ENCODE measurements around the gene PRAC2. TPM values are rescaled to one million over a fixed set of nuclear protein-coding genes. Genes with fewer than 3 reads are reported as not detected.

Gene PRAC2
- total RNA-seq, 1 donor = not detected

DNA sequence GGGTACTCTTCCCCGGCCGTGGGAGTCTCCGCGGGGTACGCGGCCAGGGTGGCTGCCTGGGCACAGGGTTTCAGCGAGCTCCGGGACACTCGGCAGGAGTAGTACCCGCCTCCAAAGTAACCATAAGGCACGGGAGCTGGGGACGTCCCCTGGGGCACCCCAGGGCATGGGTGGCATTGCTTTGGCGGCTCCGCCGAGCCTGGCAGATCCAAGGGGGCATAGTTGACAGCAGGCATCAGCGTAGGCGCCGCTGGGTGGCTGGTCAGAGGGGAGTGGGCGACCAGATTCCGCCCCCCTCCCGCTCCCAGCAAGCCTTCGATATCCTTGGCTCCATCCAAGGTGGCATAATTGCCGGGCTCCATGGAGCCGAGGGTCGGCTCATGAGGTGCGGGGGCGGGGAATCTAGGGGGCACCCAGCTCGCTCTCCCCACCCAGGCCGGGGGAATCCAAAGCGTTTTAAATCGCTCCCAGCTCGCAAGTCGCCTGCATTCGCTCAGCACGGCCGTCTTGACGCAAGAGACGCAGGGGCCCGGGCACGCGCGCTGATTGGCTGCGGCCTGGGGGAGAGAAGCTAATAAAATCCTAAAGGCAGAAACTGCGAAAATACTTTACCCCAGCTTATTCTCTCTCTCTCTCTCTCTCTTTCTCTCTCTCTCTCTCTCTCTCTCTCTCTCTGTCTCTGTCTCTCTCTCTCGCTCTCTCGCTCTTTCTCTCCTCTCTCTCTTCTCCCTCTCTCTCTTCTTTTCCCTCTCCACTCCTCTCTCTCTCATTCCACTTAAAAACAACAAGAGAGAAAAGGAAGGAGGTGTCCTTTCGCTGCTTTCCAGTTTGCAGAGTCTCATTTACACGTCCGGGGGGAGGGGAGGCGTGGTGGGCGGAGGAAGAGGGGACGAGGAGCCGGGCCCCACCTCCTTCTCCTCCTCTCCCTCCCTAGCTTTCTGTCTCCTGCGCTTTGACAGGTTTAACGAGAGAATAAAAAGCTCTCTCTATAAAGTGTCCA is 5.5 kb downstream of the PRAC2 start, which contains the start of gene HOXB13:
HOXB13 (minus strand) TSS at position 519 of the 1,000 bp plus-strand sequence; CDS start at position 362, 157 bp downstream.
- no peak within 1 kb of the TSS for H3K27ac ChIP-seq (ENCODE audit: low read depth, low read length)
- no peaks in the 10 kb centered on the region for H3K79me2 ChIP-seq (ENCODE audit: insufficient read depth, low read length)
- peaks cover 99% of the 10 kb centered on the region for H3K27me3 ChIP-seq (ENCODE audit: insufficient read depth, low read length)
- peaks cover 3% of the 10 kb centered on the region for H4K20me1 ChIP-seq (ENCODE audit: insufficient read depth, low read length)
- H3K9me3 ChIP-seq (ENCODE audit: low read depth, low read length) = no peaks in the 10 kb centered on the region
- TF ChIP-seq, protein P1, sequence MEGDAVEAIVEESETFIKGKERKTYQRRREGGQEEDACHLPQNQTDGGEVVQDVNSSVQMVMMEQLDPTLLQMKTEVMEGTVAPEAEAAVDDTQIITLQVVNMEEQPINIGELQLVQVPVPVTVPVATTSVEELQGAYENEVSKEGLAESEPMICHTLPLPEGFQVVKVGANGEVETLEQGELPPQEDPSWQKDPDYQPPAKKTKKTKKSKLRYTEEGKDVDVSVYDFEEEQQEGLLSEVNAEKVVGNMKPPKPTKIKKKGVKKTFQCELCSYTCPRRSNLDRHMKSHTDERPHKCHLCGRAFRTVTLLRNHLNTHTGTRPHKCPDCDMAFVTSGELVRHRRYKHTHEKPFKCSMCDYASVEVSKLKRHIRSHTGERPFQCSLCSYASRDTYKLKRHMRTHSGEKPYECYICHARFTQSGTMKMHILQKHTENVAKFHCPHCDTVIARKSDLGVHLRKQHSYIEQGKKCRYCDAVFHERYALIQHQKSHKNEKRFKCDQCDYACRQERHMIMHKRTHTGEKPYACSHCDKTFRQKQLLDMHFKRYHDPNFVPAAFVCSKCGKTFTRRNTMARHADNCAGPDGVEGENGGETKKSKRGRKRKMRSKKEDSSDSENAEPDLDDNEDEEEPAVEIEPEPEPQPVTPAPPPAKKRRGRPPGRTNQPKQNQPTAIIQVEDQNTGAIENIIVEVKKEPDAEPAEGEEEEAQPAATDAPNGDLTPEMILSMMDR (IDR thresholded peaks at IDR 0.05; ENCODE audit: extremely low read depth, low read depth, low read length) = no peak
- no peak within 1 kb of the TSS for H3K4me3 ChIP-seq (ENCODE audit: insufficient read depth, low read length)
- no peak within 1 kb of the TSS for H3K4me2 ChIP-seq (ENCODE audit: insufficient read depth, low read length)
- DNase-seq (ENCODE audit: insufficient read length, low spot score, missing footprints) = no peak
- no peak within 1 kb of the TSS for H2AFZ ChIP-seq (ENCODE audit: low read length)
- H3K4me1 ChIP-seq (ENCODE audit: insufficient read depth, low read length) = peaks cover 5% of the 10 kb centered on the region
- H3K36me3 ChIP-seq (ENCODE audit: insufficient read depth, low read length) = no peaks in the 10 kb centered on the region

DNA sequence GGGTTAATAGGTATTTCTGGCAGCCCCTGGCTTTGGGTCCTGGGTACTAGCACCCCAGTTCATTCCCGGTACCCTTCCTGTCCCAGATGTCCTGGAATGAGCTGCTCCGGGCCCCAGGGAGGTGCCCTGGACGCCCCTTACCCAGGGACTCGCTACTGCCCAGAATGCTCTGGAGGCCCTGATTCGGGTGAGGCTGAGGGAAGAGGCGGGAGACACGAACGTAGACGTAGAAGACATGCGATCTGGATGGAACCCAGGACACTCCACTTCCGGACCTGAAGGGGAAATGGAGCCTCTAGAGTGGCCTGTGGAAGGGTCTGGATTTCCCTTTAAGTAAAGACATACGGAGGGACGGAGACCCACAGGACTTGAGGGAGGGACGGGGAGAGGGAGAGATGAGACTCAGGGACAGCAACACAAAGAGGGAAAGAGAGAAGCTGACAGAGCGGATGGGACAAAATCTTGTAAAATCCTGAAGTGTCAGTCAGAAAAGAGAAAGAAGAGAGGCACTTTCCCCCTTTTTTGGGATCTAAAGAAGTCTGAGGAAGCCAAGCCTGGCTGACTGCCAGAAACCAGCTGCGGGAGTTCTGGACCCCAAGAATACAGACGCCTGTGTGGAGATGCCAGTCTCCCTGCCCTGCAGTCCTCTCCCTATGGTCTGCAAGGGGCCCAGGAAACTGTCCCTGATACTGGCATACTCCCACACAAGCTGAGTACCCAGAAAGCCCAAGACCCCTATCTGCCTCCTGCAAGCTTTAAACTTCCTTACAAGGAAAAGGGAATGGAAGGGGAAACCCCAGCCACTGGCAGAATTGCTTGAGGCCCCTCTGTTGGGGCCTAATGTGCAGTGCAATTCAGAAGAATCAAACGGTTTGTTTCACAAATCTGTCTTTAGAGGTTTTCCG is 6.6 kb downstream of the PRAC2 start:
- no peak overlapping the region for H3K27ac ChIP-seq (ENCODE audit: low read depth, low read length)
- H3K4me2 ChIP-seq (ENCODE audit: insufficient read depth, low read length) = no peak overlapping the region
- H3K9me3 ChIP-seq (ENCODE audit: low read depth, low read length) = no peaks in the 10 kb centered on the region
- H3K4me3 ChIP-seq (ENCODE audit: insufficient read depth, low read length) = no peak overlapping the region
- TF ChIP-seq, protein P1 (IDR thresholded peaks at IDR 0.05; ENCODE audit: extremely low read depth, low read depth, low read length) = no peak
- peaks cover 99% of the 10 kb centered on the region for H3K27me3 ChIP-seq (ENCODE audit: insufficient read depth, low read length)
- H3K79me2 ChIP-seq (ENCODE audit: insufficient read depth, low read length) = no peaks in the 10 kb centered on the region
- peaks cover 5% of the 10 kb centered on the region for H3K4me1 ChIP-seq (ENCODE audit: insufficient read depth, low read length)
- no peak for DNase-seq (ENCODE audit: insufficient read length, low spot score, missing footprints)
- H4K20me1 ChIP-seq (ENCODE audit: insufficient read depth, low read length) = peaks cover 3% of the 10 kb centered on the region
- no peak overlapping the region for H2AFZ ChIP-seq (ENCODE audit: low read length)
- H3K36me3 ChIP-seq (ENCODE audit: insufficient read depth, low read length) = no peaks in the 10 kb centered on the region

DNA sequence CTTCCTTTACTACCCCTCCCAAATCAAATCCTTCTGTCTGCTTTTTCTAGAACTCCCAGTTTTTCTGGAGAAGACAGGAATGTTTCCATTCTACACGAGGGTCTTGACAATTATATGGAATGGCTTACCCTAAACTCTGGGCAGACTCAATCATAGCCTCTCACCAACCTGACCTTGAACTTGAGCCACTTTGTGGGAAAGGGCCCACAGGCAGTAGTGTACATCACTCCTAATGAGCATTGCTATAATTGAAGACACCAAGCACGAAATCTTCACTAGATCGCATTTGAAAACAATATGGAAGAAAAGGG is 7.2 kb downstream of the PRAC2 start:
- H3K4me2 ChIP-seq (ENCODE audit: insufficient read depth, low read length) = no peak overlapping the region
- TF ChIP-seq, protein P1 (IDR thresholded peaks at IDR 0.05; ENCODE audit: extremely low read depth, low read depth, low read length) = no peak

More for the DNA sequence above, 7.2 kb downstream of the PRAC2 start:
- Histone ChIP-seq H3K9me3 (ENCODE audit: low read depth, low read length) (no peaks in the 10 kb centered on the region), H3K79me2 (ENCODE audit: insufficient read depth, low read length) (no peaks in the 10 kb centered on the region), H4K20me1 (ENCODE audit: insufficient read depth, low read length) (peaks cover 3% of the 10 kb centered on the region), H3K27me3 (ENCODE audit: insufficient read depth, low read length) (peaks cover 99% of the 10 kb centered on the region), H3K4me1 (ENCODE audit: insufficient read depth, low read length) (peaks cover under 1% of the 10 kb centered on the region), H3K27ac (ENCODE audit: low read depth, low read length) (no peak overlapping the region), H3K4me3 (ENCODE audit: insufficient read depth, low read length) (no peak overlapping the region), H3K36me3 (ENCODE audit: insufficient read depth, low read length) (no peaks in the 10 kb centered on the region), H2AFZ (ENCODE audit: low read length) (no peak overlapping the region)
- DNase-seq (ENCODE audit: insufficient read length, low spot score, missing footprints) = no peak

Measured in osteoblast (primary cell).